Transverse colon (tissue), 4 donors: Measurements from ENCODE around the gene IMPACT. TPM values are rescaled to one million over a fixed set of nuclear protein-coding genes. Genes with fewer than 3 reads are reported as not detected.

Experiments used
- DNase-seq: peaks from one replicate; pipeline ENCODE4 v3.0.0-alpha.2; 2019
- H3K27ac ChIP-seq, 4 donors: fragments of 200-600 bp; sonication (generic); 2 replicates each; pipeline ENCODE4 v1.5.1; 2016 to 2018; ENCODE audit warnings: inconsistent platforms in 4 of 4
- H3K27me3 ChIP-seq: fragments of 200-600 bp; sonication (generic); 2 replicates; pipeline ENCODE4 v1.5.1; 2017; ENCODE audit warnings: inconsistent platforms
- H3K36me3 ChIP-seq, 4 donors: fragments of 200-600 bp; sonication (generic); 2 replicates each; pipeline ENCODE4 v1.5.1; 2017 to 2019; ENCODE audit warnings: inconsistent platforms in 4 of 4
- H3K4me1 ChIP-seq, 4 donors: fragments of 200-600 bp; sonication (generic); 2 replicates each; pipeline ENCODE4 v1.5.1; 2017 to 2020; ENCODE audit warnings: inconsistent platforms in 4 of 4
- H3K4me3 ChIP-seq, 4 donors: fragments of 200-600 bp; sonication (generic); 1 replicate in 1 of 4; 2 replicates in 3 of 4; pipeline versions ENCODE4 v1.5.1 to v1.6.1; 2017 to 2019; ENCODE audit warnings: inconsistent platforms in 4 of 4
- H3K9me3 ChIP-seq, 2 donors: fragments of 200-600 bp; sonication (generic); 2 replicates each; pipeline ENCODE4 v1.5.1; 2017 to 2019; ENCODE audit warnings: inconsistent platforms in 2 of 2
- EP300 ChIP-seq: sonication (generic); formaldehyde crosslinking; IDR thresholded peaks from one replicate; pipeline ENCODE4 v1.6.1; 2017; ENCODE audit warnings: antibody characterized with exemption, low read depth
- POLR2A ChIP-seq: fragments of 450-650 bp; IDR thresholded peaks from one replicate; pipeline ENCODE4 v1.6.1; 2016; ENCODE audit warnings: antibody characterized with exemption, mild to moderate bottlenecking, moderate library complexity
- POLR2AphosphoS5 ChIP-seq, 3 donors: sonication (generic); formaldehyde crosslinking; IDR thresholded peaks; one replicate each; pipeline ENCODE4 v1.6.1; 2016; ENCODE audit warnings: antibody characterized with exemption in 3 of 3
- WGBS, 2 donors: methylation state at CpG; one replicate each; pipeline ENCODE4 v1.1.5; 2018; ENCODE audit warnings: low coverage in 1 of 2; 5-methylcytosine and 5-hydroxymethylcytosine counted together
- in situ Hi-C, 4 donors: fragments of 200-750 bp; cut with MboI; loops; one replicate each; pipeline versions ENCODE4 v1.15.0 to v1.15.1; 2017; ENCODE audit warnings: low sequenced_read_pairs in 3 of 4, low pct_ligation_motif_present in 1 of 4, low pct_unique_long_range_greater_than_20kb in 1 of 4
- intact Hi-C: fragments of 100-400 bp; cut with DNase I; formaldehyde crosslinking; loops from one replicate; pipeline ENCODE4 v1.15.1; 2023; ENCODE audit warnings: low total_unique reads
- small RNA-seq, 4 donors: library from RNA; depleted of rRNA; stranded (forward); fragments of <200 nt; gene quantifications; one replicate each; pipeline ENCODE3, GENCODE V24; 2016
- total RNA-seq, 4 donors: library from RNA; depleted of rRNA; stranded (reverse); fragments of >200 nt; gene quantifications; one replicate each; pipeline ENCODE4 v1.1.0, GENCODE V29; 2016
- TF ChIP-seq, protein P1 (sequence below), 5 experiments: fragments of 200-600 bp in 3 of 5; fragments of 450-650 bp in 2 of 5; sonication (generic) in 3 of 5; IDR thresholded peaks; 1 replicate in 2 of 5; 2 replicates in 3 of 5; pipeline ENCODE4 v1.5.1; 2016 to 2017; ENCODE audit warnings: antibody characterized with exemption in 5 of 5, inconsistent platforms in 3 of 5, mild to moderate bottlenecking in 2 of 5, moderate library complexity in 1 of 5

The IMPACT gene
- total RNA-seq, 4 donors from 2014 or later: 12.4 to 18.0 (median 16.5) TPM

DNA sequence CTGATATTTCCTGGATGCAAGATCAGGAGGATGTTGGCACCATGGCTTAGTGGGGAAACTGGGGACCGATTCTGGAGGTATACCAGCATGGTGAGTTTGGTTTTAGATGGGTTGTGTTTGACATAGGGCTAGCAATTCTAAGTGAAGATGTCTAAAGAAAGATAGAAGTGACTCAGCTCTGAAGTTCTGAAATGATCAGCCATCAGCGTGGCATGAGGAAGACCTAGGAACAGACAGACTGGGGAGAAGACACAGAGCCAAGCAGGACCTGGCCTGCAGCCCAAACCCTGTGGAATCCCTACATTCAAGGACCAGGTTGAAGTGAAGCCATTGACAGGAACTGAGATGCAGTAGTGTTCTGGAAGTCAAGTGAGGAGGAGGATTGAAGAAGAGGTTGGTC is 73.7 kb downstream of the IMPACT start:
- H3K27me3 ChIP-seq: no peaks in the 10 kb centered on the region
- in situ Hi-C loops (no loop called here), intact Hi-C loops (no loop called here)
- TF ChIP-seq, protein P1, sequence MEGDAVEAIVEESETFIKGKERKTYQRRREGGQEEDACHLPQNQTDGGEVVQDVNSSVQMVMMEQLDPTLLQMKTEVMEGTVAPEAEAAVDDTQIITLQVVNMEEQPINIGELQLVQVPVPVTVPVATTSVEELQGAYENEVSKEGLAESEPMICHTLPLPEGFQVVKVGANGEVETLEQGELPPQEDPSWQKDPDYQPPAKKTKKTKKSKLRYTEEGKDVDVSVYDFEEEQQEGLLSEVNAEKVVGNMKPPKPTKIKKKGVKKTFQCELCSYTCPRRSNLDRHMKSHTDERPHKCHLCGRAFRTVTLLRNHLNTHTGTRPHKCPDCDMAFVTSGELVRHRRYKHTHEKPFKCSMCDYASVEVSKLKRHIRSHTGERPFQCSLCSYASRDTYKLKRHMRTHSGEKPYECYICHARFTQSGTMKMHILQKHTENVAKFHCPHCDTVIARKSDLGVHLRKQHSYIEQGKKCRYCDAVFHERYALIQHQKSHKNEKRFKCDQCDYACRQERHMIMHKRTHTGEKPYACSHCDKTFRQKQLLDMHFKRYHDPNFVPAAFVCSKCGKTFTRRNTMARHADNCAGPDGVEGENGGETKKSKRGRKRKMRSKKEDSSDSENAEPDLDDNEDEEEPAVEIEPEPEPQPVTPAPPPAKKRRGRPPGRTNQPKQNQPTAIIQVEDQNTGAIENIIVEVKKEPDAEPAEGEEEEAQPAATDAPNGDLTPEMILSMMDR (IDR thresholded peaks at IDR 0.05): no peak
- TF ChIP-seq EP300 (no peak), POLR2A (no peak)
- no peaks in the 10 kb centered on the region for H3K36me3 ChIP-seq
- H3K4me1 ChIP-seq: no peaks in the 10 kb centered on the region
- no peak overlapping the region for H3K27ac ChIP-seq
- no peak overlapping the region for H3K4me3 ChIP-seq
- WGBS, 2 donors: 71 to 100% methylated on average over 1 to 2 of the region's 2 CpGs
- no peak for DNase-seq
- H3K9me3 ChIP-seq: no peaks in the 10 kb centered on the region

DNA sequence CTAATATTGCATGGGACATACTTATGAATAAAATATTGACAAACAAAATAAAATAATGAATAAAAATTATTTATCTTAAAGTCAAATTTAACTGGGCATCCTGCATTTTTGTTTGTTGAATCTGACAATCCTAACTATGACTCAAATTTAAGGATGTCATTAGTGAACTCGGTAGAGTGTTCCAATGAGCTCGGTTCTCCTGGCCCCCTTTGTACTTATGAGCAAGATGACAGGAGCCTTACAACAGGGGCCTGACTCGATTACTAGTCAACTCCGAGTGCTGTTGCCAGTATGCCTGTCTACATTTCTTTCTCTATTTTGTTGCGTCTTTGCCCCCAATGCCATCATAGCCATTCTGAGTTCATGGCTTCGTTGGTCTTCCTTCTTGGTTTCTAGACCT is 74.3 kb downstream of the IMPACT start:
- Histone ChIP-seq H3K4me1 (no peaks in the 10 kb centered on the region), H3K4me3 (no peak overlapping the region), H3K27me3 (no peaks in the 10 kb centered on the region), H3K36me3 (no peaks in the 10 kb centered on the region), H3K9me3 (no peaks in the 10 kb centered on the region), H3K27ac (no peak overlapping the region)
- in situ Hi-C loops (no loop called here), intact Hi-C loops (no loop called here)
- TF ChIP-seq, protein P1 (IDR thresholded peaks at IDR 0.05): no peak
- TF ChIP-seq POLR2A (no peak), POLR2AphosphoS5 (IDR thresholded peaks at IDR 0.05) (no peak), EP300 (no peak)
- 92 to 100% methylated on average over 2 to 6 of the region's 6 CpGs for WGBS, 2 donors
- DNase-seq: no peak

GRCh38 chr18:24502667-24503523 is 76.4 kb downstream of the IMPACT start:
- no peaks in the 10 kb centered on the region for H3K27me3 ChIP-seq
- no peak overlapping the region for H3K4me3 ChIP-seq
- no peak overlapping the region for H3K27ac ChIP-seq
- in situ Hi-C loops (no loop called here), intact Hi-C loops (no loop called here)
- WGBS, 2 donors: 68 to 79% methylated on average over 3 to 7 of the region's 7 CpGs
- H3K36me3 ChIP-seq: no peaks in the 10 kb centered on the region
- no peaks in the 10 kb centered on the region for H3K9me3 ChIP-seq
- H3K4me1 ChIP-seq: no peaks in the 10 kb centered on the region
- no peak for DNase-seq
- no peak for TF ChIP-seq POLR2AphosphoS5 (IDR thresholded peaks at IDR 0.05)
- TF ChIP-seq POLR2A: no peak
- TF ChIP-seq, protein P1 (IDR thresholded peaks at IDR 0.05): no peak
- no peak for TF ChIP-seq EP300

Small RNA genes lying within 50 kb of the gene (small RNA-seq; reads per million reads assigned to genes)
- 0 reads per million in 4 donors for gene RF00019

Other genes starting within 250 kb of the IMPACT start
- gene OSBPL1A, start 28.8 kb upstream of the IMPACT start, total RNA-seq: 10 to 100 TPM; 16.1 to 80.0 (median 61.4) TPM
- not detected for gene HRH4, start 34.0 kb downstream of the IMPACT start, total RNA-seq